Activated CD8-positive, alpha-beta memory T cell treated with anti-CD3 and anti-CD28 coated beads, Interleukin-2, amount 50 U/mL, for 24 hours (primary cell): ENCODE results near the gene MUTYH.
A peak's percentile ranks its signal among the peaks of the same experiment; 100 is the strongest.
"Not testable (repeated sequence)": the region's sequence is repeated elsewhere in the genome, so short reads cannot be mapped to it uniquely, and the experiment has no call there.

Source experiments
- DNase-seq: peaks from one replicate; pipeline ENCODE4 v3.0.0-alpha.2; 2020; ENCODE audit errors: extremely low read depth

The MUTYH gene

GRCh38 chr1:45339789-45340558, at the start of gene MUTYH, which contains the start of gene TOE1:
TSS of gene MUTYH (minus strand) at chr1:45340440. CDS start at chr1:45334505, 5,935 bp downstream.
TSS of gene TOE1 (plus strand) at chr1:45340170. CDS start at chr1:45340253, 83 bp downstream.
- peak; percentile 88 for DNase-seq

- DNase-seq: no peak
Observed at GRCh38 chr1:45386219-45386618, 46.0 kb upstream of the MUTYH start.

- no peak for DNase-seq
Observed at GRCh38 chr1:45385302-45385701, 45.1 kb upstream of the MUTYH start.

GRCh38 chr1:45384213-45384612, 44.0 kb upstream of the MUTYH start:
- not testable (repeated sequence) for DNase-seq

- DNase-seq: no peak
Observed at GRCh38 chr1:45383191-45383590, 43.0 kb upstream of the MUTYH start.

- DNase-seq: no peak
Observed at GRCh38 chr1:45381243-45381642, 41.0 kb upstream of the MUTYH start.

- DNase-seq: no peak
Observed at GRCh38 chr1:45380730-45381129, 40.5 kb upstream of the MUTYH start.

GRCh38 chr1:45380125-45380524, 39.9 kb upstream of the MUTYH start:
- no peak for DNase-seq

GRCh38 chr1:45379524-45379923, 39.3 kb upstream of the MUTYH start:
- no peak for DNase-seq

GRCh38 chr1:45378184-45378583, 37.9 kb upstream of the MUTYH start:
- no peak for DNase-seq

- no peak for DNase-seq
Observed at GRCh38 chr1:45375104-45376090, 35.2 kb upstream of the MUTYH start.

- no peak for DNase-seq
Observed at GRCh38 chr1:45373573-45373972, 33.3 kb upstream of the MUTYH start.

- DNase-seq: no peak
Observed at GRCh38 chr1:45370575-45370974, 30.3 kb upstream of the MUTYH start.

GRCh38 chr1:45365051-45365450, 24.8 kb upstream of the MUTYH start:
- no peak for DNase-seq

GRCh38 chr1:45364294-45364693, 24.1 kb upstream of the MUTYH start:
- no peak for DNase-seq

GRCh38 chr1:45360981-45361380, 20.7 kb upstream of the MUTYH start:
- not testable (repeated sequence) for DNase-seq

- DNase-seq: no peak
Observed at GRCh38 chr1:45359882-45360513, 19.8 kb upstream of the MUTYH start.

- no peak for DNase-seq
Observed at GRCh38 chr1:45356186-45356585, 15.9 kb upstream of the MUTYH start.

GRCh38 chr1:45355683-45356082, 15.4 kb upstream of the MUTYH start:
- no peak for DNase-seq

- no peak for DNase-seq
Observed at GRCh38 chr1:45354838-45355237, 14.6 kb upstream of the MUTYH start.

- no peak for DNase-seq
Observed at GRCh38 chr1:45353685-45354084, 13.4 kb upstream of the MUTYH start.

GRCh38 chr1:45351508-45351907, 11.3 kb upstream of the MUTYH start:
- DNase-seq: no peak
